Progenitor cell of endocrine pancreas (in vitro differentiated cells): ENCODE results near the gene GSTA1. TPM values are rescaled to one million over a fixed set of nuclear protein-coding genes. Genes with fewer than 3 reads are reported as not detected.
"Not testable (repeated sequence)": the region's sequence is repeated elsewhere in the genome, so short reads cannot be mapped to it uniquely, and the experiment has no call there.

Experiments used
- DNase-seq: peaks from one replicate; pipeline ENCODE4 v3.0.0; 2021; ENCODE audit warnings: low spot score; ENCODE audit not compliant: unreplicated experiment
- H3K27ac Mint-ChIP-seq: 2 replicates; pipeline ENCODE4 v1.8.0; 2021; ENCODE audit warnings: mild to moderate bottlenecking, moderate library complexity, mixed read lengths
- H3K27me3 Mint-ChIP-seq: 2 replicates; pipeline ENCODE4 v1.8.0; 2021; ENCODE audit warnings: mixed read lengths
- H3K36me3 Mint-ChIP-seq: 2 replicates; pipeline ENCODE4 v1.8.0; 2022; ENCODE audit warnings: mixed read lengths; ENCODE audit not compliant: insufficient read depth
- H3K4me1 Mint-ChIP-seq: 2 replicates; pipeline ENCODE4 v1.8.0; 2021; ENCODE audit warnings: low read depth, mixed read lengths
- H3K4me3 Mint-ChIP-seq: 2 replicates; pipeline ENCODE4 v1.8.0; 2021; ENCODE audit warnings: low read depth, mild to moderate bottlenecking, moderate library complexity, mixed read lengths
- H3K9me3 Mint-ChIP-seq: 2 replicates; pipeline ENCODE4 v1.8.0; 2021; ENCODE audit warnings: low read depth, mixed read lengths
- CTCF ChIP-seq: fragments of 200-600 bp; sonication (generic); IDR thresholded peaks from one replicate; pipeline ENCODE4 v1.5.0; 2021; ENCODE audit warnings: antibody characterized with exemption, mild to moderate bottlenecking; ENCODE audit not compliant: unreplicated experiment
- total RNA-seq: library from RNA; stranded (reverse); gene quantifications from 2 replicates; pipeline ENCODE4 v1.2.1, GENCODE V29; 2021

GSTA1 gene
- total RNA-seq, 1 donor from 2014 or later, result 25.8 TPM

GRCh38 chr6:52839124-52840055 lies 35.8 kb upstream of the GSTA1 start:
- DNase-seq, result peak; percentile 22
- H3K9me3 Mint-ChIP-seq, result no peaks in the 10 kb centered on the region
- H3K4me3 Mint-ChIP-seq, result no peak overlapping the region
- H3K27me3 Mint-ChIP-seq, result peaks cover 2% of the 10 kb centered on the region
- TF ChIP-seq CTCF, result peak; percentile 70
- no peaks in the 10 kb centered on the region for H3K4me1 Mint-ChIP-seq
- no peaks in the 10 kb centered on the region for H3K36me3 Mint-ChIP-seq
- no peak overlapping the region for H3K27ac Mint-ChIP-seq

- Mint-ChIP-seq H3K27me3 (peaks cover 2% of the 10 kb centered on the region), H3K27ac (no peak overlapping the region), H3K9me3 (peaks cover 3% of the 10 kb centered on the region), H3K36me3 (no peaks in the 10 kb centered on the region), H3K4me3 (no peak overlapping the region), H3K4me1 (no peaks in the 10 kb centered on the region)
- no peak for DNase-seq
- no peak for TF ChIP-seq CTCF
These were observed 30.9 kb upstream of the GSTA1 start for GRCh38 chr6:52834481-52834880.

- not testable (repeated sequence) for H3K27me3 Mint-ChIP-seq, H3K4me3 Mint-ChIP-seq, H3K9me3 Mint-ChIP-seq, H3K4me1 Mint-ChIP-seq, H3K36me3 Mint-ChIP-seq, H3K27ac Mint-ChIP-seq, DNase-seq
These were observed 27.3 kb upstream of the GSTA1 start for GRCh38 chr6:52830869-52831268.

- Mint-ChIP-seq H3K27ac (no peak overlapping the region), H3K4me1 (peaks cover 3% of the 10 kb centered on the region), H3K9me3 (peaks cover 8% of the 10 kb centered on the region), H3K4me3 (no peak overlapping the region), H3K36me3 (no peaks in the 10 kb centered on the region), H3K27me3 (no peaks in the 10 kb centered on the region)
- no peak for DNase-seq
- no peak for TF ChIP-seq CTCF
These were observed 25.6 kb upstream of the GSTA1 start for GRCh38 chr6:52829046-52829817.

GRCh38 chr6:52828621-52829020 lies 25.0 kb upstream of the GSTA1 start:
- not testable (repeated sequence) for H3K27ac Mint-ChIP-seq, H3K4me3 Mint-ChIP-seq, H3K27me3 Mint-ChIP-seq, H3K4me1 Mint-ChIP-seq, DNase-seq, H3K9me3 Mint-ChIP-seq, H3K36me3 Mint-ChIP-seq

- H3K27me3 Mint-ChIP-seq, H3K27ac Mint-ChIP-seq, H3K36me3 Mint-ChIP-seq, H3K4me1 Mint-ChIP-seq, H3K4me3 Mint-ChIP-seq, DNase-seq: not testable (repeated sequence)
- H3K9me3 Mint-ChIP-seq, result peaks cover 11% of the 10 kb centered on the region
These were observed 23.6 kb upstream of the GSTA1 start for GRCh38 chr6:52827073-52827783.
